ENCODE data around the gene PLP2. TPM values are rescaled to one million over a fixed set of nuclear protein-coding genes. Genes with fewer than 3 reads are reported as not detected.
A peak's percentile ranks its signal among the peaks of the same experiment; 100 is the strongest.

PLP2 gene
- total RNA-seq, 5 donors from 2014 or later (not counting 1 experiment from before 2014, with no cell fraction given) = 85.2 to 241 (median 207) TPM

DNA sequence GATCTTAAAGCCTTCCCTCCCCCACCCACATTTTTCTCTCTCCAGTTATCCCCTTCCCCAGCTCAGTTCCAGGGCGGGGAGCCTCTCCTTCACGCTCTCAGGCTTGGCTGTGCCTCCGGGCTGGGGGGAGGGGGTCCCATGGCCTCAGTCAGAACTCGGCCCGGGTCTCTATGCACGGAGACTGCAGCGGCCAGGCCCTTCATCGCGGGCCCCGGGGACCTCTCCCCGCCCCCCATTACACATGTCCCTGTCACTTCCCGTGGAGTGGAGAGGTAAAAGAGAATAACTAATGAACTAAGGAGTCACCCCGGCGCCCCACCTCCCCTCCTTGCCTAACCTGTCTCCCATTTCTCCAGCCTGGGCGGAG lies 15.3 kb downstream of the PLP2 start:
- H3K4me1 ChIP-seq (ENCODE audit: control insufficient read depth in 1 of 2, extremely low read depth in 1 of 2, insufficient read depth in 2 of 2, low read length in 2 of 2) = peaks cover 2 to 35% of the 10 kb centered on the region in 2 experiments
- ChIA-PET CTCF (interaction anchor here (0.6 to 2.0 kb wide), 2 partner anchors 31 to 613 kb away, joined by 4 to 5 read pairs; no protein-coding TSS in a partner anchor), POLR2A (no interaction called here)
- H3K27me3 ChIP-seq (replicated peaks in 1 of 2; ENCODE audit: control insufficient read depth in 2 of 2, extremely low read depth in 1 of 2, insufficient read depth in 2 of 2, low read length in 1 of 2) = no peaks in the 10 kb centered on the region
- Mint-ChIP-seq H3K27ac (no peak overlapping the region), H3K9me3 (no peaks in the 10 kb centered on the region), H3K27me3 (no peaks in the 10 kb centered on the region), H3K4me1 (peaks cover 4 to 30% (median 11%) of the 10 kb centered on the region in 3 donors), H3K4me3 (peak overlapping the region in 2 of 3 donors; percentile 54 to 73), H3K36me3 (peaks cover 4% of the 10 kb centered on the region)
- no peak overlapping the region for H3K27ac ChIP-seq (ENCODE audit: low read length)
- H3K36me3 ChIP-seq (ENCODE audit: control insufficient read depth in 2 of 2, extremely low read depth in 1 of 2, insufficient read depth in 1 of 2, low read length in 1 of 2) = peaks cover 0 to 3% of the 10 kb centered on the region in 2 donors
- H3K9me3 ChIP-seq = no peaks in the 10 kb centered on the region
- WGBS (ENCODE audit: insufficient coverage) = no CpG with 5 or more reads among the region's 15 CpGs
- ATAC-seq (replicated peaks in 1 of 4) = no peak
- DNase-seq = no peak
- no peak overlapping the region for H3K4me3 ChIP-seq (ENCODE audit: control insufficient read depth in 1 of 2, extremely low read depth in 1 of 2, low read length in 1 of 2)

DNA sequence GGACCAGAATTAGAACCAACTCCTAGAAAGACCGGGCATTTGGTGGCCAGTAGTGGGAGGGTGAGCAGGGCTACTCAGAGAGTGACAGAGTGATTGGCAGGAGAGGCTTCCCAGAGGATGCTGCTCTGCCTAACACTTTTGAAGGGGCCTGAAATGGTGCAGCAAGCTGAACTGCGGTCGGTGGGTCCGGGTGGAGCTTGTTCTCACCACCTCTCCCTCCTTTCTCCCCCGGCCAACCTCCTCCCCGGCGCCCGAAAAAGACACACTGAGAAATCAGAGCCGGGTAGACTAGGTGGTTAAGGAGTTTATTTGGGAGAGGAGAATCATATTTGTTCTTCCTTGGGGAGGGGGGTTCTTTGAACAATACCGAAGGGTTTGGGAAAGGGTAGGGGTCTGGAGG lies 15.8 kb downstream of the PLP2 start:
- H3K27me3 ChIP-seq (replicated peaks in 1 of 2; ENCODE audit: control insufficient read depth in 2 of 2, extremely low read depth in 1 of 2, insufficient read depth in 2 of 2, low read length in 1 of 2) = no peaks in the 10 kb centered on the region
- DNase-seq (no peak), ATAC-seq (replicated peaks in 1 of 4) (no peak)
- peaks cover 3 to 38% of the 10 kb centered on the region in 2 experiments for H3K4me1 ChIP-seq (ENCODE audit: control insufficient read depth in 1 of 2, extremely low read depth in 1 of 2, insufficient read depth in 2 of 2, low read length in 2 of 2)
- H3K36me3 Mint-ChIP-seq = no peaks in the 10 kb centered on the region
- H3K27ac Mint-ChIP-seq = no peak overlapping the region
- no CpG with 5 or more reads among the region's 10 CpGs for WGBS (ENCODE audit: insufficient coverage)
- ChIA-PET CTCF (interaction anchor here in 1 of 2 donors (2.0 kb wide), 1 partner anchor 32 kb away, joined by 5 read pairs; no protein-coding TSS in a partner anchor), POLR2A (no interaction called here)
- H3K4me3 ChIP-seq (ENCODE audit: control insufficient read depth in 1 of 2, extremely low read depth in 1 of 2, low read length in 1 of 2) = no peak overlapping the region
- H3K9me3 ChIP-seq = no peaks in the 10 kb centered on the region
- no peak overlapping the region for H3K4me3 Mint-ChIP-seq
- peaks cover 0 to 3% of the 10 kb centered on the region in 2 donors for H3K36me3 ChIP-seq (ENCODE audit: control insufficient read depth in 2 of 2, extremely low read depth in 1 of 2, insufficient read depth in 1 of 2, low read length in 1 of 2)
- H3K27me3 Mint-ChIP-seq = no peaks in the 10 kb centered on the region
- no peak overlapping the region for H3K27ac ChIP-seq (ENCODE audit: low read length)
- H3K9me3 Mint-ChIP-seq = no peaks in the 10 kb centered on the region
- H3K4me1 Mint-ChIP-seq = peaks cover 7 to 33% (median 13%) of the 10 kb centered on the region in 3 donors

DNA sequence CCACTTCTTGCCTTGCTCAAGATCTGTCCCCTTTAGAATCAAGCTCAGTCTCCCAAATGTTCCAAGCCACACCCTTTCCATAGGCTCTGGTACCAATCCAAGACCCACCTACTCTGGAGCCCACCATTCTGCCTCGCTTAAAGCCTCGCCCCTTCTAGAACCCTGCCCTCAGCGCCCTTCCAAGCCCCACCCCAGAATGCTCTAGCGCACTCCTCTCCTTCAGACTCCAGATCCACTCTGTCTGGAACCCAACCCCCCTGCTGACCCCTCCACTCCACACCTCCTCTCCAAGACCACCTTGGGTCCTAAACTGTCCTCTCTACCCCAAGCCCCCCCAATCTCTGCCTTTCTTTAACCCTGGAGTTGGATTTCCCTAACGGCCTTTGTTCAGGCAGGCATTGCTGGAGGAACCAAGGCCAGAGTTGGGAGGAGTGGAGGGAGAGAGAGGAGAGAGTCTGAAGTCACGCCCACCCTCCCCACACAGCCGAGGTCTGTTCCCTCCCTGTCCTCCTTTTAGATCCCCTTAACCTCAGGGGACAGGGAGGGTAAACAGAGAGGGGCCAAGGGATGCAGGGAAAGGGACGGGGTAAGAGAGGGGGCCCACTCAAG lies 16.9 kb downstream of the PLP2 start:
- Histone ChIP-seq H3K9me3 (no peaks in the 10 kb centered on the region), H3K36me3 (ENCODE audit: control insufficient read depth in 2 of 2, extremely low read depth in 1 of 2, insufficient read depth in 1 of 2, low read length in 1 of 2) (no peaks in the 10 kb centered on the region), H3K27ac (ENCODE audit: low read length) (no peak overlapping the region), H3K27me3 (replicated peaks in 1 of 2; ENCODE audit: control insufficient read depth in 2 of 2, extremely low read depth in 1 of 2, insufficient read depth in 2 of 2, low read length in 1 of 2) (no peaks in the 10 kb centered on the region), H3K4me1 (ENCODE audit: control insufficient read depth in 1 of 2, extremely low read depth in 1 of 2, insufficient read depth in 2 of 2, low read length in 2 of 2) (peaks cover 3 to 48% of the 10 kb centered on the region in 2 experiments), H3K4me3 (ENCODE audit: control insufficient read depth in 1 of 2, extremely low read depth in 1 of 2, low read length in 1 of 2) (no peak overlapping the region)
- H3K4me1 Mint-ChIP-seq = peaks cover 18 to 43% (median 21%) of the 10 kb centered on the region in 3 donors
- no peak overlapping the region for H3K27ac Mint-ChIP-seq
- no peak for ATAC-seq (replicated peaks in 1 of 4)
- H3K36me3 Mint-ChIP-seq = no peaks in the 10 kb centered on the region
- H3K9me3 Mint-ChIP-seq = no peaks in the 10 kb centered on the region
- ChIA-PET POLR2A (no interaction called here), CTCF (interaction anchor here in 1 of 2 donors (2.0 kb wide), 1 partner anchor 33 kb away, joined by 5 read pairs; no protein-coding TSS in a partner anchor)
- H3K4me3 Mint-ChIP-seq = no peak overlapping the region
- WGBS (ENCODE audit: insufficient coverage) = 100% methylated on average over 4 of the region's 8 CpGs
- H3K27me3 Mint-ChIP-seq = peaks cover 0 to under 1% of the 10 kb centered on the region in 2 donors
- DNase-seq = no peak

DNA sequence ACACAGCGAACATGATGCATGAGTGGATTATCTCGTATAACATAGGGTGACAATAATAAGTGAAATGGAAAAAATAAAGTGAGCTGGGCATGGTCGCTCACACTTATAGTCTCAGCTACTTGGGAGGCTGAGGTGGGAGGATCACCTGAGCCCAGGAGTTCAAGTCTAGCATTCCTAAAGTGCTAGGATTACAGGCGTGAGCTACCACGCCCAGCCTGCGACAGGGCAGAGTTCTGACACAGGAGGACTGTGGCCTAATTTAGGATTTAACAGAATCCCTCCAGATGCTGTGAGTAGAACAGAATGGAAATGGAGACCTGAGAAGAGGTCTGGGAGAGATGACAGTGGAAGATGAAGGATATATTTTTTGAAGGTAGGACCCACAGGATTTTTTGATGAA lies 17.9 kb downstream of the PLP2 start:
- DNase-seq (no peak), ATAC-seq (replicated peaks in 1 of 4) (no peak)
- peak overlapping the region; percentile 40 to 72 for H3K27ac Mint-ChIP-seq
- H3K4me3 Mint-ChIP-seq = peak overlapping the region; percentile 2 to 34 (median 7)
- Histone ChIP-seq H3K4me3 (ENCODE audit: control insufficient read depth in 1 of 2, extremely low read depth in 1 of 2, low read length in 1 of 2) (no peak overlapping the region), H3K27me3 (replicated peaks in 1 of 2; ENCODE audit: control insufficient read depth in 2 of 2, extremely low read depth in 1 of 2, insufficient read depth in 2 of 2, low read length in 1 of 2) (no peaks in the 10 kb centered on the region), H3K36me3 (ENCODE audit: control insufficient read depth in 2 of 2, extremely low read depth in 1 of 2, insufficient read depth in 1 of 2, low read length in 1 of 2) (no peaks in the 10 kb centered on the region), H3K9me3 (no peaks in the 10 kb centered on the region), H3K4me1 (ENCODE audit: control insufficient read depth in 1 of 2, extremely low read depth in 1 of 2, insufficient read depth in 2 of 2, low read length in 2 of 2) (peaks cover 3 to 40% of the 10 kb centered on the region in 2 experiments), H3K27ac (ENCODE audit: low read length) (no peak overlapping the region)
- WGBS (ENCODE audit: insufficient coverage) = 88% methylated on average over 3 of the region's 6 CpGs
- peaks cover 22 to 45% (median 23%) of the 10 kb centered on the region in 3 donors for H3K4me1 Mint-ChIP-seq
- H3K9me3 Mint-ChIP-seq = no peaks in the 10 kb centered on the region
- H3K27me3 Mint-ChIP-seq = peaks cover 0 to 3% of the 10 kb centered on the region in 2 donors
- ChIA-PET CTCF (no interaction called here), POLR2A (no interaction called here)
- H3K36me3 Mint-ChIP-seq = no peaks in the 10 kb centered on the region

DNA sequence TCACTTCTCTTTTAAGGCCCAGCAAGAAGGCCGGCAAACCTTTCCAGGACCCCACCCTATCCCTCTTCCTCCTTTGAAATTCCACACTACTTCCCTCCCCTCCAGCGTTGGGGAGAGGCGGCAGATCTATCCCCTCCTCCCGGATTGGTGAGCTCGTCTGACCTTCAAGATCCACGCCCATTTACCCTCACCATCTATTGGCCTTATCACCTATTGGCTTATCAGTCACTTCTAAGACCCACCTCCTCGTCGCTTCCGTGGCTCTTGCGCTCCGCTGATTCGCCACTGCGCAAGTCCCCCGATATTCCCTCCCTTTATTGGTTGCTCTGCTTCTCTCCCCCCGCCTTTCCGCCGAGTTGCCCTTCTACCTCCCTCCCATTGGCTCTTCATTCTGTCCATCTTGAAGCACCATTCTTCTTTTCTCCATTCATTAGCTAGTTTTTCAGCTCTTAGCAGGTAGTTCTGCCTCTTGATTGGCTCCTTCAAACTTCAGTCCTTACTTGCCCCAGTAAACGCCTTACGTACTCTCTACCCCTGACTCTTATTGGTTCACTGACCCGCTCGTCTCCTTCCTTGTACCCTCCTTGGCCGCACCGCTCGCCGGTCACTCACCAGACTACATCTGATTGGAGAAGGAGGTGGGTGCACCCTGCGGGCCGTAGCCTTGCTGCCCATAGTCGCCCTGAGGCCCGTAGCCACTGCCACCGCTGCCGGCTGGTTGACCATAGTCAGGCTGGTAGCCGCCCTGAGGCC lies 19.3 kb downstream of the PLP2 start:
- Histone ChIP-seq H3K27me3 (replicated peaks in 1 of 2; ENCODE audit: control insufficient read depth in 2 of 2, extremely low read depth in 1 of 2, insufficient read depth in 2 of 2, low read length in 1 of 2) (no peaks in the 10 kb centered on the region), H3K9me3 (no peaks in the 10 kb centered on the region), H3K27ac (ENCODE audit: low read length) (peak overlapping the region; percentile 70), H3K36me3 (ENCODE audit: control insufficient read depth in 2 of 2, extremely low read depth in 1 of 2, insufficient read depth in 1 of 2, low read length in 1 of 2) (no peaks in the 10 kb centered on the region), H3K4me3 (ENCODE audit: control insufficient read depth in 1 of 2, extremely low read depth in 1 of 2, low read length in 1 of 2) (peak overlapping the region; percentile 42 to 70), H3K4me1 (ENCODE audit: control insufficient read depth in 1 of 2, extremely low read depth in 1 of 2, insufficient read depth in 2 of 2, low read length in 2 of 2) (peaks cover 2 to 26% of the 10 kb centered on the region in 2 experiments)
- H3K36me3 Mint-ChIP-seq = peaks cover 3% of the 10 kb centered on the region
- CTCF ChIA-PET = interaction anchor here in 1 of 2 donors (0.5 to 1.5 kb wide), 12 partner anchors 24 to 691 kb away, joined by 3 to 25 read pairs (median 3); partner anchors contain the start of genes GRIPAP1 and PPP1R3F
- H3K4me3 Mint-ChIP-seq = peak overlapping the region; percentile 78 to 91 (median 90)
- 1% methylated on average over 12 of the region's 32 CpGs for WGBS (ENCODE audit: insufficient coverage)
- DNase-seq = peak; percentile 49 to 94 (median 83)
- POLR2A ChIA-PET = interaction anchor here (0.5 to 1.3 kb wide), 8 partner anchors 24 to 1540 kb away, joined by 3 to 6 read pairs (median 4); partner anchors contain the start of gene ELK1 (in 1 of the 2)
- H3K9me3 Mint-ChIP-seq = no peaks in the 10 kb centered on the region
- peaks cover 16 to 39% (median 22%) of the 10 kb centered on the region in 3 donors for H3K4me1 Mint-ChIP-seq
- H3K27ac Mint-ChIP-seq = peak overlapping the region; percentile 91 to 95
- peaks cover 0 to 3% of the 10 kb centered on the region in 2 donors for H3K27me3 Mint-ChIP-seq
- ATAC-seq (replicated peaks in 1 of 4) = peak; percentile 86 to 88 (median 88)

DNA sequence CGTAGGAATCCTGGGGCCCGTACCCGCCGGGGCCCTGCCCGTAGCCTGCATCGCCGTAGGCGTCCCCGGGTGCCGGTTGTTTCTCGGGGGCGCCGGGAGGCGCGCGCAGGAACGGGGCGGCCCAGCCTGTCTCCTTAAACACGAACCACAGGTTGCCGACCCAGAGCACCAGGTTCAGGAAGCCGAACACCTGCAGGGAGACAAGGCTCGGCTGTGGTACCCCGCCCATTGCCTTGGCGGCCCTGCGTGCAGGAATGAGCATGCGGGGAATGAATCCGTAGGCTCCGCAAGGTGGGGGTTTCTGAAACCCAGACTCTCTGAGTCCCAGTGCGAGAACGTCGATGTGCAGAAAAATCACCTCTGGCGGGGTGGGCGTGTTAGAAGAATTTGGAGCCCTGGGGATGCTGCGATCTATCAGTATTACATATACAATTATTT lies 19.9 kb downstream of the PLP2 start:
- Histone ChIP-seq H3K4me3 (ENCODE audit: control insufficient read depth in 1 of 2, extremely low read depth in 1 of 2, low read length in 1 of 2) (peak overlapping the region; percentile 34 to 70), H3K9me3 (no peaks in the 10 kb centered on the region), H3K4me1 (ENCODE audit: control insufficient read depth in 1 of 2, extremely low read depth in 1 of 2, insufficient read depth in 2 of 2, low read length in 2 of 2) (peaks cover 2 to 23% of the 10 kb centered on the region in 2 experiments), H3K27ac (ENCODE audit: low read length) (peak overlapping the region; percentile 47), H3K36me3 (ENCODE audit: control insufficient read depth in 2 of 2, extremely low read depth in 1 of 2, insufficient read depth in 1 of 2, low read length in 1 of 2) (no peaks in the 10 kb centered on the region), H3K27me3 (replicated peaks in 1 of 2; ENCODE audit: control insufficient read depth in 2 of 2, extremely low read depth in 1 of 2, insufficient read depth in 2 of 2, low read length in 1 of 2) (no peaks in the 10 kb centered on the region)
- ChIA-PET POLR2A (interaction anchor here in 1 of 2 donors (0.6 to 1.3 kb wide), 3 partner anchors 36 to 1541 kb away, joined by 4 to 6 read pairs (median 5); partner anchors contain the start of gene ELK1), CTCF (interaction anchor here (0.5 to 1.5 kb wide), 9 partner anchors 10 to 217 kb away, joined by 3 to 25 read pairs (median 4); partner anchors contain the start of genes PPP1R3F (in 1 of the 2) and TFE3 (in 1 of the 2))
- H3K4me1 Mint-ChIP-seq = peaks cover 16 to 37% (median 22%) of the 10 kb centered on the region in 3 donors
- no peaks in the 10 kb centered on the region for H3K9me3 Mint-ChIP-seq
- peaks cover 0 to 3% of the 10 kb centered on the region in 2 donors for H3K27me3 Mint-ChIP-seq
- ATAC-seq (replicated peaks in 1 of 4) (peak; percentile 2 to 17 (median 12)), DNase-seq (peak in 5 of 35 experiments; percentile 3 to 49 (median 12))
- peaks cover 3% of the 10 kb centered on the region for H3K36me3 Mint-ChIP-seq
- H3K4me3 Mint-ChIP-seq = peak overlapping the region; percentile 78 to 91 (median 90)
- H3K27ac Mint-ChIP-seq = peak overlapping the region; percentile 91 to 95
- WGBS (ENCODE audit: insufficient coverage) = under 1% methylated on average over 21 of the region's 34 CpGs
